ENCODE measurements around the gene IGF1. TPM values are rescaled to one million over a fixed set of nuclear protein-coding genes. Genes with fewer than 3 reads are reported as not detected.

Gene IGF1
- total RNA-seq, 1 experiment from 2014 or later, result 0.42 TPM

- H3K27me3 ChIP-seq (ENCODE audit: insufficient read depth, low read length), result no peaks in the 10 kb centered on the region
- no peak overlapping the region for H3K9ac ChIP-seq (ENCODE audit: low read length)
- ChIA-PET CTCF (no interaction called here), POLR2A (no interaction called here), RAD21 (ENCODE audit: low non-redundant PET in 1 of 2, low total read pairs in 2 of 2, uncharacterized antibody in 2 of 2, unreplicated experiment in 2 of 2) (no interaction called here)
- ATAC-seq (no peak), DNase-seq (ENCODE audit: low read depth, low spot score) (no peak)
- intact Hi-C loops (cut with micrococcal nuclease), result no loop called here
- H3K9me3 ChIP-seq (ENCODE audit: control insufficient read depth in 1 of 2, insufficient read depth in 1 of 2, low read depth in 1 of 2, low read length in 2 of 2), result no peaks in the 10 kb centered on the region
- no peak for TF ChIP-seq ZBTB33 (IDR thresholded peaks at IDR 0.05; ENCODE audit: extremely low read depth, insufficient replicate concordance, low read length)
- TF ChIP-seq SRF (IDR thresholded peaks at IDR 0.05; ENCODE audit: low read depth), result no peak
- TF ChIP-seq EZH2 (IDR thresholded peaks at IDR 0.05), result no peak
- no peak for TF ChIP-seq EZH2phosphoT487 (IDR thresholded peaks at IDR 0.05; ENCODE audit: borderline replicate concordance)
- no peak for TF ChIP-seq REST (IDR thresholded peaks at IDR 0.05; ENCODE audit: low read depth)
- TF ChIP-seq FOSL1 (IDR thresholded peaks at IDR 0.05; ENCODE audit: low read depth), result no peak
- TF ChIP-seq TCF7L2 (IDR thresholded peaks at IDR 0.05; ENCODE audit: borderline replicate concordance, extremely low read depth, insufficient read depth, insufficient read length), result no peak
- no peak for TF ChIP-seq CBX3 (IDR thresholded peaks at IDR 0.05; ENCODE audit: low read depth)
- no peak overlapping the region for H2AFZ ChIP-seq (ENCODE audit: low read depth, low read length, poor library complexity, severe bottlenecking)
- no peaks in the 10 kb centered on the region for H3K36me3 ChIP-seq (ENCODE audit: control insufficient read depth in 1 of 2, insufficient read depth in 2 of 2, low read length in 2 of 2)
- no peaks in the 10 kb centered on the region for H3K9me2 ChIP-seq (ENCODE audit: insufficient read depth)
- no peaks in the 10 kb centered on the region for H3K4me1 ChIP-seq (ENCODE audit: control insufficient read depth in 1 of 2, insufficient read depth in 2 of 2, low read length in 2 of 2)
- no peaks in the 10 kb centered on the region for H3K79me2 ChIP-seq (ENCODE audit: insufficient read depth, low read length)
- no peak overlapping the region for H3K27ac ChIP-seq (ENCODE audit: low read depth, low read length)
- H4K20me1 ChIP-seq (ENCODE audit: insufficient read depth), result no peaks in the 10 kb centered on the region
- BruUV-seq (replicated peaks), result no TSS peak
- H3K4me2 ChIP-seq (ENCODE audit: low read length), result no peak overlapping the region
- H3K4me3 ChIP-seq (replicated peaks in 1 of 2; ENCODE audit: low read depth in 1 of 2, low read length in 2 of 2), result no peak overlapping the region
These were observed 67.0 kb downstream of the IGF1 start for GRCh38 chr12:102413396-102413795.
